GM12878 (cell line): ENCODE results near the gene PLOD3. TPM values are rescaled to one million over a fixed set of nuclear protein-coding genes. Genes with fewer than 3 reads are reported as not detected.

Experiments
- ATAC-seq: fragments of 200-7000 bp; cut with Tn5 transposase; 3 replicates; pipeline ENCODE4 v1.9.1; 2020; ENCODE audit warnings: mild to moderate bottlenecking, moderate library complexity
- BruUV-seq: library from RNA; stranded (reverse); fragments of 400-500 nt; replicated peaks from 2 replicates; lab custom pipeline; 2021; lab: Mats Ljungman, UMichigan
- CTCF ChIA-PET: fragments of 300-600 bp; sonication (Branson Sonifier 250); formaldehyde crosslinking; extraction: SDS; loops from one replicate; lab custom pipeline; 2021; ENCODE audit warnings: inconsistent platforms; lab: Yijun Ruan, JAX
- POLR2A ChIA-PET: fragments of 350-600 bp; formaldehyde crosslinking; extraction: SDS; loops from one replicate; lab custom pipeline; 2021; ENCODE audit warnings: inconsistent platforms; lab: Charles Lee
- RAD21 ChIA-PET: fragments of 300-600 bp; sonication (Branson Sonifier 250); formaldehyde crosslinking; loops from one replicate; lab custom pipeline; 2023; ENCODE audit warnings: antibody characterized with exemption; ENCODE audit not compliant: unreplicated experiment; lab: Charles Lee
- SMC1A ChIA-PET: fragments of 300-600 bp; sonication (Branson Sonifier 250); formaldehyde crosslinking; loops from one replicate; lab custom pipeline; 2023; ENCODE audit not compliant: unreplicated experiment, uncharacterized antibody; lab: Charles Lee
- DNase-seq: peaks from one replicate; pipeline ENCODE4 v3.0.0-alpha.2; 2011; ENCODE audit warnings: low read depth, low spot score
- FAIRE-seq: peaks from 3 replicates; lab custom pipeline; 2011; peaks lifted over from hg19 to GRCh38; lab: Jason Lieb, UNC
- H2AFZ ChIP-seq: 2 replicates; pipeline ENCODE4 v1.6.0; 2011; ENCODE audit warnings: low read depth, low read length, control low read depth; ENCODE audit not compliant: control insufficient read depth
- H3K27ac ChIP-seq: 2 replicates; pipeline ENCODE4 v1.5.1; 2011; ENCODE audit warnings: control low read depth; ENCODE audit not compliant: control insufficient read depth, insufficient read depth
- H3K27me3 ChIP-seq, 2 experiments: replicated peaks in 1 of 2; 2 replicates each; pipeline versions ENCODE4 v1.6.0 to v1.6.1; 2011; ENCODE audit warnings: low read length in 1 of 2; ENCODE audit not compliant: control insufficient read depth in 2 of 2, insufficient read depth in 2 of 2
- H3K36me3 ChIP-seq, 2 experiments: 2 replicates each; pipeline ENCODE4 v1.5.1; 2011; ENCODE audit warnings: low read length in 1 of 2; ENCODE audit not compliant: control insufficient read depth in 2 of 2, insufficient read depth in 2 of 2
- H3K4me1 ChIP-seq: 2 replicates; pipeline ENCODE4 v1.6.1; 2011; ENCODE audit warnings: mild to moderate bottlenecking, low read length, moderate library complexity, mixed read lengths; ENCODE audit not compliant: control insufficient read depth, insufficient read depth
- H3K4me2 ChIP-seq: 2 replicates; pipeline ENCODE4 v1.6.0; 2011; ENCODE audit warnings: control low read depth; ENCODE audit not compliant: control insufficient read depth, insufficient read depth
- H3K4me3 ChIP-seq: fragments of 200-600 bp; sonication (generic); 2 replicates; pipeline ENCODE4 v1.5.1; 2016
- H3K79me2 ChIP-seq: 2 replicates; pipeline ENCODE4 v1.6.0; 2011; ENCODE audit warnings: low read length; ENCODE audit not compliant: control insufficient read depth, insufficient read depth
- H3K9ac ChIP-seq: 2 replicates; pipeline ENCODE4 v1.8.0; 2011; ENCODE audit warnings: low read length, control low read depth, mixed read lengths; ENCODE audit not compliant: control insufficient read depth, insufficient read depth
- H3K9me3 ChIP-seq: replicated peaks from 3 replicates; pipeline ENCODE4 v1.5.1; 2011; ENCODE audit warnings: mild to moderate bottlenecking, low read length; ENCODE audit not compliant: control insufficient read depth, insufficient read depth
- H4K20me1 ChIP-seq: 2 replicates; pipeline ENCODE4 v1.6.0; 2011; ENCODE audit not compliant: control insufficient read depth, insufficient read depth
- BHLHE40 ChIP-seq, 2 experiments: fragments of 450-650 bp in 1 of 2; IDR thresholded peaks; 2 replicates each; pipeline ENCODE4 v1.6.1; 2011 to 2017; ENCODE audit warnings: low read depth in 2 of 2, borderline replicate concordance in 1 of 2, improper control_type of control experiment in 1 of 2, low read length in 1 of 2, mild to moderate bottlenecking in 1 of 2
- E2F4 ChIP-seq: IDR thresholded peaks from 2 replicates; pipeline ENCODE4 v1.6.1; 2012; ENCODE audit warnings: low read depth, low read length, improper control_type of control experiment
- EGR1 ChIP-seq, 2 experiments: IDR thresholded peaks; 1 replicate in 1 of 2; 2 replicates in 1 of 2; pipeline ENCODE4 v1.6.1; 2011 to 2012; ENCODE audit warnings: low read depth in 2 of 2, low read length in 2 of 2, borderline replicate concordance in 1 of 2, mild to moderate bottlenecking in 1 of 2, moderate library complexity in 1 of 2
- GATAD2B ChIP-seq: fragments of 450-650 bp; conservative IDR thresholded peaks from 2 replicates; pipeline ENCODE4 v1.6.1; 2017; ENCODE audit warnings: low read depth, mild to moderate bottlenecking, moderate library complexity
- IKZF1 ChIP-seq: fragments of 450-650 bp; conservative IDR thresholded peaks from 2 replicates; pipeline ENCODE4 v1.6.1; 2017; ENCODE audit warnings: antibody characterized with exemption, mild to moderate bottlenecking
- LARP7 ChIP-seq: fragments of 450-650 bp; IDR thresholded peaks from 2 replicates; pipeline ENCODE4 v1.6.1; 2017; ENCODE audit warnings: mild to moderate bottlenecking
- MTA2 ChIP-seq: fragments of 450-650 bp; IDR thresholded peaks from 2 replicates; pipeline ENCODE4 v1.6.1; 2016; ENCODE audit warnings: low read depth, mild to moderate bottlenecking, moderate library complexity
- NFXL1 ChIP-seq: fragments of 450-650 bp; IDR thresholded peaks from 2 replicates; pipeline ENCODE4 v1.6.1; 2017; ENCODE audit warnings: antibody characterized with exemption, mild to moderate bottlenecking, borderline replicate concordance
- NFYA ChIP-seq: IDR thresholded peaks from 2 replicates; pipeline ENCODE4 v1.6.1; 2011; ENCODE audit warnings: low read depth, mild to moderate bottlenecking, low read length, improper control_type of control experiment, borderline replicate concordance
- NKRF ChIP-seq: fragments of 450-650 bp; conservative IDR thresholded peaks from 2 replicates; pipeline ENCODE4 v1.6.1; 2017; ENCODE audit warnings: mild to moderate bottlenecking, moderate library complexity
- POLR2A ChIP-seq: IDR thresholded peaks from 2 replicates; pipeline ENCODE4 v1.6.1; 2011; ENCODE audit warnings: low read depth, mild to moderate bottlenecking, low read length
- POU2F2 ChIP-seq: IDR thresholded peaks from 3 replicates; pipeline ENCODE4 v1.6.1; 2011; ENCODE audit warnings: low read depth, mild to moderate bottlenecking, low read length, borderline replicate concordance
- SP1 ChIP-seq: IDR thresholded peaks from one replicate; pipeline ENCODE4 v1.6.1; 2011; ENCODE audit warnings: low read depth, low read length
- SPI1 ChIP-seq: IDR thresholded peaks from 2 replicates; pipeline ENCODE4 v1.6.1; 2011; ENCODE audit warnings: low read depth, mild to moderate bottlenecking, low read length, moderate library complexity, borderline replicate concordance; ENCODE audit not compliant: insufficient read depth
- SRF ChIP-seq, 2 experiments: IDR thresholded peaks; 2 replicates each; pipeline ENCODE4 v1.6.1; 2011; ENCODE audit warnings: low read depth in 2 of 2, low read length in 2 of 2, mild to moderate bottlenecking in 1 of 2, moderate library complexity in 1 of 2
- YBX1 ChIP-seq: fragments of 450-650 bp; IDR thresholded peaks from 2 replicates; pipeline ENCODE4 v1.6.1; 2016; ENCODE audit warnings: antibody characterized with exemption
- ZBTB4 ChIP-seq: fragments of 450-650 bp; formaldehyde crosslinking; IDR thresholded peaks from 2 replicates; pipeline ENCODE4 v1.4.0; 2022; ENCODE audit warnings: mild to moderate bottlenecking, moderate library complexity
- WGBS: methylation state at CpG from one replicate; pipeline ENCODE4 v1.1.6; 2016; ENCODE audit warnings: low lambda C conversion rate; ENCODE audit not compliant: insufficient replicate concordance, insufficient coverage; ENCODE audit errors: missing lambda C conversion rate; 5-methylcytosine and 5-hydroxymethylcytosine counted together
- in situ Hi-C: fragments of 300-500 bp; cut with MboI; formaldehyde crosslinking; loops from 9 replicates; pipeline ENCODE4 v1.14.3; 2018; ENCODE audit warnings: mixed read lengths
- intact Hi-C: fragments of 100-400 bp; cut with micrococcal nuclease; formaldehyde crosslinking; loops from one replicate; pipeline ENCODE4 v1.14.2; 2022; ENCODE audit not compliant: unreplicated experiment
- polyA plus RNA-seq, 11 experiments: library from polyadenylated mRNA; depleted of rRNA in 4 of 11; unstranded in 6 of 11; stranded (reverse) in 5 of 11; fragments of >200 nt; fragmentation: Nextera tagmentation in 4 of 11; fragmentation: Illumina TruSeq in 1 of 11; extraction: Ambion mirVana in 4 of 11; extraction: Trizol in 1 of 11; gene quantifications; 1 replicate in 1 of 11; 2 replicates in 10 of 11; pipeline versions ENCODE4 v1.2.1 to v1.2.3, GENCODE V29; 2011 to 2016; ENCODE audit warnings: inconsistent platforms in 2 of 11, missing spikeins in 2 of 11, low read depth in 1 of 11
- total RNA-seq, 4 experiments: library from RNA; depleted of rRNA in 3 of 4; stranded (reverse); fragments of >200 nt in 3 of 4; fragmentation: Illumina TruSeq in 1 of 4; extraction: Trizol in 1 of 4; gene quantifications; 2 replicates each; pipeline versions ENCODE4 v1.2.1 to v1.2.3, GENCODE V29; 2013 to 2021

PLOD3 gene
- total and polyA plus RNA-seq, 10 of the 15 experiments (the other 5 are each of a cell fraction or from before 2014, with no cell fraction given): 0.53 to 27.8 (median 15.1) TPM

- H3K9me3 ChIP-seq: no peaks in the 10 kb centered on the region; the same call in 2 of the 3 replicates
- no peak overlapping the region for H3K27ac ChIP-seq
- peaks cover 0 to 6% of the 10 kb centered on the region in 2 experiments; a peak in 3 of 4 replicates for H3K36me3 ChIP-seq
- no peaks in the 10 kb centered on the region for H3K79me2 ChIP-seq
- H3K4me3 ChIP-seq: peak overlapping the region; percentile 23; the same call in 1 of the 2 replicates
- H2AFZ ChIP-seq: no peak overlapping the region; the same call in 1 of the 2 replicates
- BruUV-seq: no TSS peak
- DNase-seq: no peak
- no peaks in the 10 kb centered on the region for H4K20me1 ChIP-seq
- H3K4me2 ChIP-seq: peak overlapping the region; percentile 60
- H3K27me3 ChIP-seq: peaks cover 8 to 19% of the 10 kb centered on the region in 2 experiments; a peak in 3 of 4 replicates
- 8% methylated on average over 41 of the region's 74 CpGs for WGBS
- in situ Hi-C loops (no loop called here), intact Hi-C loops (no loop called here)
- FAIRE-seq: no peak
- RAD21 ChIA-PET: no interaction called here
- CTCF ChIA-PET: interaction anchor here (0.8 to 2.3 kb wide), 2 partner anchors 19 to 22 kb away, joined by 4 to 11 read pairs; no protein-coding TSS in a partner anchor
- H3K9ac ChIP-seq: no peak overlapping the region
- H3K4me1 ChIP-seq: peaks cover 4% of the 10 kb centered on the region
- peak; percentile 60 for ATAC-seq
- SMC1A ChIA-PET: no interaction called here
- peak; percentile 64; the same call in 1 of the 2 replicates for TF ChIP-seq POLR2A
- TF ChIP-seq IKZF1: peak; percentile 50
- TF ChIP-seq ZBTB4 (CRISPR knock-in tag): no peak
- 0 out of 3 replicates have a peak, but pooled peaks of 1 of the 2 experiments have one; percentile 31 for TF ChIP-seq EGR1 (IDR thresholded peaks at IDR 0.05; ENCODE audit: borderline replicate concordance in 1 of 2, low read depth in 2 of 2, low read length in 2 of 2)
- TF ChIP-seq SPI1: no peak
- 0 out of 2 replicates have a peak, but pooled peaks have one; percentile 40 for TF ChIP-seq NKRF
- no peak for TF ChIP-seq MTA2
- TF ChIP-seq E2F4: no peak
- TF ChIP-seq POU2F2: 0 out of 3 replicates have a peak, but pooled peaks have one; percentile 11
- TF ChIP-seq NFXL1: 0 out of 2 replicates have a peak, but pooled peaks have one; percentile 28
- no peak for TF ChIP-seq YBX1
- no peak for TF ChIP-seq GATAD2B
- TF ChIP-seq NFYA: no peak
- peak; percentile 79 to 94 for TF ChIP-seq BHLHE40 (IDR thresholded peaks at IDR 0.05; ENCODE audit: borderline replicate concordance in 1 of 2, low read depth in 2 of 2, low read length in 1 of 2)
- TF ChIP-seq SP1: no peak
- no peak for TF ChIP-seq SRF (IDR thresholded peaks at IDR 0.05; ENCODE audit: low read depth in 2 of 2, low read length in 2 of 2)
- TF ChIP-seq LARP7: peak; percentile 45; the same call in 1 of the 2 replicates
- POLR2A ChIA-PET: interaction anchor here (0.8 kb wide), 1 partner anchor 30 kb away, joined by 3 read pairs; no protein-coding TSS in a partner anchor
These were observed 54.7 kb downstream of the PLOD3 start for GRCh38 chr7:101162551-101163278.
